Bronchial epithelial cell (primary cell): ENCODE measurements around the gene ETV6. TPM values are rescaled to one million over a fixed set of nuclear protein-coding genes. Genes with fewer than 3 reads are reported as not detected.

Experiments used
- DNase-seq: peaks from one replicate; pipeline ENCODE4 v3.0.0-alpha.2; 2010; ENCODE audit warnings: low read depth
- FAIRE-seq: peaks from 2 replicates; lab custom pipeline; 2011; peaks lifted over from hg19 to GRCh38; lab: Jason Lieb, UNC
- H3K27me3 ChIP-seq: 2 replicates; pipeline ENCODE4 v1.5.1; 2011; ENCODE audit warnings: low read length; ENCODE audit not compliant: control insufficient read depth, insufficient read depth
- H3K36me3 ChIP-seq: 2 replicates; pipeline ENCODE4 v1.5.1; 2011; ENCODE audit warnings: low read length; ENCODE audit not compliant: control insufficient read depth, insufficient read depth
- H3K4me3 ChIP-seq: 2 replicates; pipeline ENCODE4 v1.5.1; 2011; ENCODE audit warnings: mild to moderate bottlenecking, low read depth, low read length, control low read depth
- total RNA-seq: library from RNA; depleted of rRNA; stranded (reverse); fragments of >200 nt; gene quantifications from 2 replicates; pipeline ENCODE4 v1.2.1, GENCODE V29; 2014
- TF ChIP-seq, protein P1 (sequence below): IDR thresholded peaks from 2 replicates; pipeline ENCODE4 v1.5.1; 2011; ENCODE audit warnings: mild to moderate bottlenecking, moderate library complexity, low read length, control low read depth, inconsistent platforms; ENCODE audit not compliant: insufficient read depth, severe bottlenecking

The ETV6 gene
- total RNA-seq, 1 donor from 2014 or later = 2.6 TPM

DNA sequence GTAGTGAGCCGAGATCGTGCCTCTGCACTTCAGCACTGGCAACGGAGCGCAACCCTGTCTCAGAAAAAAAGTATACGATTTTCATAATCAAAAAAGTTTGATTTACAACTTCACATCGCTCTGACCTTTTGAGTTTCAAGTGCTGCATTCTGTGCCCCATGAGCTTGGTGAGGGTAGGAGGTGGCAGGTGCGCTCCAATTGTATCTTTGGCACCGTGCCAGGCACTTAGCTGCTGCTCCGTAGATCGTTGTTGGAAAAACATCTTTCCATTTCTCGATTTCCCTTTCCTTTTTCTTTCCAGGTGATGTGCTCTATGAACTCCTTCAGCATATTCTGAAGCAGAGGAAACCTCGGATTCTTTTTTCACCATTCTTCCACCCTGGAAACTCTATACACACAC lies 203.7 kb downstream of the ETV6 start:
- Histone ChIP-seq H3K36me3 (peaks cover 1% of the 10 kb centered on the region), H3K27me3 (no peaks in the 10 kb centered on the region), H3K4me3 (no peak overlapping the region)
- FAIRE-seq (no peak), DNase-seq (no peak)
- TF ChIP-seq, protein P1, sequence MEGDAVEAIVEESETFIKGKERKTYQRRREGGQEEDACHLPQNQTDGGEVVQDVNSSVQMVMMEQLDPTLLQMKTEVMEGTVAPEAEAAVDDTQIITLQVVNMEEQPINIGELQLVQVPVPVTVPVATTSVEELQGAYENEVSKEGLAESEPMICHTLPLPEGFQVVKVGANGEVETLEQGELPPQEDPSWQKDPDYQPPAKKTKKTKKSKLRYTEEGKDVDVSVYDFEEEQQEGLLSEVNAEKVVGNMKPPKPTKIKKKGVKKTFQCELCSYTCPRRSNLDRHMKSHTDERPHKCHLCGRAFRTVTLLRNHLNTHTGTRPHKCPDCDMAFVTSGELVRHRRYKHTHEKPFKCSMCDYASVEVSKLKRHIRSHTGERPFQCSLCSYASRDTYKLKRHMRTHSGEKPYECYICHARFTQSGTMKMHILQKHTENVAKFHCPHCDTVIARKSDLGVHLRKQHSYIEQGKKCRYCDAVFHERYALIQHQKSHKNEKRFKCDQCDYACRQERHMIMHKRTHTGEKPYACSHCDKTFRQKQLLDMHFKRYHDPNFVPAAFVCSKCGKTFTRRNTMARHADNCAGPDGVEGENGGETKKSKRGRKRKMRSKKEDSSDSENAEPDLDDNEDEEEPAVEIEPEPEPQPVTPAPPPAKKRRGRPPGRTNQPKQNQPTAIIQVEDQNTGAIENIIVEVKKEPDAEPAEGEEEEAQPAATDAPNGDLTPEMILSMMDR = no peak

DNA sequence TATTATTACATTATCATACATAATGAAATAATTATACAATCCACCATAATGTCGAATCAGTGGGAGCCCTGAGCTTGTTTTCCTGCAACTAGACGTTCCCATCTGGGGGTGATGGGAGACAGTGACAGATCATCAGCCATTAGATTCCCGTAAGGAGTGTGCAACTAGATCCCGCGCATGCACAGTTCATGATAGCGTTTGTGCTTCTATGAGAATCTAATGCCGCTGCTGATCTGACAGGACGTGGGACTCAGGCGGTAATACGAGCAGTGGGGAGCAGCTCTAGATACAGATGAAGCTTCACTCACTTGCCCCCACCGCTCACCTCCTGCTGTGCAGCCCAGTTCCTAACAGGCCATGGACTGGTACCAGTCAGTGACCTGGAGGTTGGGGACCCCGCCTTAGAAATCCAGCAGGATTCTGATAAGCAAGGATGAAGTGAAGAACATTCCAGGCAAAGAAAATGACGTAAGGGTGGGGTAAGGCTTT lies 204.6 kb downstream of the ETV6 start:
- Histone ChIP-seq H3K27me3 (no peaks in the 10 kb centered on the region), H3K4me3 (no peak overlapping the region), H3K36me3 (peaks cover 1% of the 10 kb centered on the region)
- no peak for FAIRE-seq
- TF ChIP-seq, protein P1 = no peak
- DNase-seq = no peak

DNA sequence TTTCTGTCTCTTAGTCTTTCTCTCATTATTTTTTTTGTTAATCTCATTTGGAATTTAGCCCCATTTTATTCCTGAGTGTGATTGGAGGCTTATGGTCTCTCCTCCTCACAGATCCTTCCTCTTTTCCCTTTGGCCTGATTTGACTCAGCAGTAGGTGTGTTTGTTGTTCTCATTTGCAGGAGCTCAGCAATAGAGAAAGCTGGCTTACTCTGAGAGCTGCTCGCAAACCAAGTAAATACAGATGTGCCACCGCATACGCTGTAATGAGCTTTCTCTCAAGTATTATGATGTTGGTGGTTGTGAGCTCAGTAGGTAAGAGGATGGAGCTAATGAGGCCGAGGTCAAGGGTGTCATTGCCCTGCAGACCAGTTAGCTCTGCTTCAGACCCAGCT lies 206.5 kb downstream of the ETV6 start:
- no peak overlapping the region for H3K4me3 ChIP-seq
- H3K27me3 ChIP-seq = no peaks in the 10 kb centered on the region
- no peak for DNase-seq
- H3K36me3 ChIP-seq = peaks cover 4% of the 10 kb centered on the region
- TF ChIP-seq, protein P1 = no peak
- no peak for FAIRE-seq

DNA sequence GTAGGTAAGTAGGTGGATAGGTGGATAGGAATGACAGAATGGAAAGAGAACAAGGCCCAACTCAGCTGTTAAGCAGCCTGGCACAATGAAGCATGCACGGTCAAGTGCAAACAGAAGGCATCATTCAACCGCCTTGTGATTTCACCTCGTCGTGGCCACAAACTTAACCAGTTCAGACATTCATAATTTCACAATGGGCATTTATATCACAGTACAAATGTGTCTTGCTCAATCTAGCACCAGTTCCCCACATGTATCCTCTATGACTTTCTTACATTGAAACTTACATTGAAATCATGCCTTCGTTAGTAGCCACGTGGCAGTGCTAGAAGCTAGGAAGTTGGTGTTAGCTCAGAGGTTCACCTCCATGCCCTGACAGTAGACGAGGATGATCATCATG lies 207.5 kb downstream of the ETV6 start:
- TF ChIP-seq, protein P1 = no peak
- Histone ChIP-seq H3K4me3 (no peak overlapping the region), H3K36me3 (peaks cover 4% of the 10 kb centered on the region), H3K27me3 (no peaks in the 10 kb centered on the region)
- DNase-seq (peak; percentile 87), FAIRE-seq (peak; percentile 99)

DNA sequence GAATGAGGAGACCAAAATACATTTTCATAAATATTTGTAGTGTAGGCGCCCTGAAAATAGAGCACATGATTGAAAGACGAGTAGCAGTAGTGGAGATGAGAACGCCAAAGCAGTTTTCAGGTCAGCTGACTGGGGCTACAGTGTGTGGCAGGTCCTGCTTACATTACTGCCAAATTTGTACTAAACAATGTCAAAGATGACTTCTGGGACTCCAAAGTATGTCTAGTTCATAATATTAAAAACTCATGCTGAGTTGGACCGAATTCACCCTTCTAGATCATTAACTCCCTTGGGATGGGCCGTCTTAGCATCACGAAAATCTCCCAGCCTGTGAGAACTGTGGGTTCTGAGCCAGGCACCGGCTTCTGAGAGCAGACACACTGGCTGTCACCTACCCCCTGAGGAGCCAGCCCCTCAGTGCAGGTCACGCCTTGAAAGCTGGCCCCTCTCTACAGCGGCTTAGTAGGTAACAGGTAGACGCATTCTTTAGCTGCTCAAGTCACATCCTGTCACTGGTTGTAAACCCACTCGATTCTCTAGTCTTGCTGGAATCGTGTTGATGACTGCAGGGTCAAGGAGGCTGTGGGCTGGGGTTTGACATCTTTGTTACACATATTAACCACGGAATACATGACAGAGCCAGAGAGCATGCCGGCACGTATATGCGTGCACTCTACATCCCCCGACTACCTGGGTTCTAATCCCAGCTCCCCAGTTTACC lies 210.4 kb downstream of the ETV6 start:
- TF ChIP-seq, protein P1 = no peak
- peaks cover 4% of the 10 kb centered on the region for H3K36me3 ChIP-seq
- DNase-seq (no peak), FAIRE-seq (no peak)
- H3K27me3 ChIP-seq = no peaks in the 10 kb centered on the region
- H3K4me3 ChIP-seq = no peak overlapping the region
